Measurements from ENCODE around the gene CTSZ. TPM values are rescaled to one million over a fixed set of nuclear protein-coding genes. Genes with fewer than 3 reads are reported as not detected.

Gene CTSZ
- total and polyA plus RNA-seq, 10 of the 15 experiments (the other 5 are each of a cell fraction or from before 2014, with no cell fraction given) = 6.0 to 301 (median 154) TPM

DNA sequence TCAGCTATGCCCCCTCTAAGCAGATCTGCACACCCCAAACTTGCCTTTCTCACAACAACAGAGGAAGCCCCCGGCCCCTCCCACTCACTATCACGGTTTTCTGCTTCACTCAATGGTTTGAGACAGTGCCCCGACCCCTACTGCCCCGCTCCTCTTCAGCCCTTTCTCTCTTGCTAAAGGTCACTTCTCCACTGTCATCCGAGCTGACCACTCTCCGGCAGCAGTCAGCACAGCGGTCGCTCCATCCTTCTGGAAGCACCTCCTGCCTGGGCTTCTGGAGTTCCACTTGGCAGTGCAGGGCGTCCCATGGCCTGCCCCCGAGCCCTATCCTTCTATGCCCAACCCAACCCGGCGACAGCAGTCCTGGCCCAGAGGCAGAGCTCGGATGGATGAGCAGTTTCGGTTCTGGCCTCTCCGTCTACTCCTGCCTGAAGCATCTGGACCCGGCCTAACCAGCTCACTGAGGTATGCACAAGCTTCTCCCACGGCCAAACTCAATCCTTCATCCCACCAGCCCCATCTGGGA lies 4.1 kb downstream of the CTSZ start:
- intact Hi-C loops (cut with micrococcal nuclease; ENCODE audit: unreplicated experiment) = no loop called here
- H3K4me3 ChIP-seq = peak overlapping the region; percentile 92
- ChIA-PET CTCF (no interaction called here), RAD21 (ENCODE audit: unreplicated experiment) (no interaction called here), SMC1A (ENCODE audit: uncharacterized antibody, unreplicated experiment) (no interaction called here), POLR2A (interaction anchor here (1.1 kb wide), 1 partner anchor 95 kb away, joined by 6 read pairs; no protein-coding TSS in a partner anchor)
- H3K79me2 ChIP-seq (ENCODE audit: control insufficient read depth, insufficient read depth, low read length) = peaks cover 56% of the 10 kb centered on the region
- H3K27ac ChIP-seq (ENCODE audit: control insufficient read depth, insufficient read depth) = peak overlapping the region; percentile 95; the same call in 1 of the 2 replicates
- peak overlapping the region; percentile 55; the same call in 1 of the 2 replicates for H3K9ac ChIP-seq (ENCODE audit: control insufficient read depth, insufficient read depth, low read length)
- ATAC-seq = no peak
- in situ Hi-C loops (cut with MboI) = loop anchor here (10.0 kb wide), 2 partner anchors 548 to 1608 kb away; partner anchors contain the start of gene RBM38
- BruUV-seq (replicated peaks) = no TSS peak
- FAIRE-seq = no peak
- peaks cover 20 to 32% of the 10 kb centered on the region in 2 experiments for H3K36me3 ChIP-seq (ENCODE audit: control insufficient read depth in 2 of 2, insufficient read depth in 2 of 2, low read length in 1 of 2)
- no peaks in the 10 kb centered on the region for H3K9me3 ChIP-seq (replicated peaks; ENCODE audit: control insufficient read depth, insufficient read depth, low read length)
- peaks cover 22% of the 10 kb centered on the region for H3K4me1 ChIP-seq (ENCODE audit: control insufficient read depth, insufficient read depth, low read length)
- WGBS (ENCODE audit: insufficient coverage, insufficient replicate concordance, low lambda C conversion rate, missing lambda C conversion rate) = 96% methylated on average over 17 of the region's 17 CpGs
- DNase-seq (ENCODE audit: low read depth, low spot score) = no peak
- TF ChIP-seq TCF12 (IDR thresholded peaks at IDR 0.05; ENCODE audit: low read depth, low read length) (no peak), SMAD5 (IDR thresholded peaks at IDR 0.05; ENCODE audit: low read depth) (no peak), JUND (IDR thresholded peaks at IDR 0.05; ENCODE audit: low read depth, low read length) (no peak), RAD21 (IDR thresholded peaks at IDR 0.05; ENCODE audit: insufficient read depth, low read depth, low read length) (no peak), POLR2AphosphoS2 (IDR thresholded peaks at IDR 0.05; ENCODE audit: low read depth, low read length) (no peak), POLR2A (IDR thresholded peaks at IDR 0.05; ENCODE audit: low read depth, low read length) (0 out of 2 replicates have a peak, but pooled peaks have one; percentile 45), RFX5 (IDR thresholded peaks at IDR 0.05; ENCODE audit: low read depth, low read length) (no peak), CBFB (IDR thresholded peaks at IDR 0.05; ENCODE audit: low read depth) (no peak), LARP7 (IDR thresholded peaks at IDR 0.05) (no peak), BCLAF1 (IDR thresholded peaks at IDR 0.05) (no peak), KAT2A (conservative IDR thresholded peaks at IDR 0.05; ENCODE audit: control insufficient read depth, low read depth, low read length) (no peak), RUNX3 (IDR thresholded peaks at IDR 0.05; ENCODE audit: low read length) (no peak), MTA3 (IDR thresholded peaks at IDR 0.05; ENCODE audit: borderline replicate concordance, low read length) (0 out of 2 replicates have a peak, but pooled peaks have one; percentile 52), POLR2AphosphoS5 (IDR thresholded peaks at IDR 0.05; ENCODE audit: low read length) (no peak)
- TF ChIP-seq, protein P1, sequence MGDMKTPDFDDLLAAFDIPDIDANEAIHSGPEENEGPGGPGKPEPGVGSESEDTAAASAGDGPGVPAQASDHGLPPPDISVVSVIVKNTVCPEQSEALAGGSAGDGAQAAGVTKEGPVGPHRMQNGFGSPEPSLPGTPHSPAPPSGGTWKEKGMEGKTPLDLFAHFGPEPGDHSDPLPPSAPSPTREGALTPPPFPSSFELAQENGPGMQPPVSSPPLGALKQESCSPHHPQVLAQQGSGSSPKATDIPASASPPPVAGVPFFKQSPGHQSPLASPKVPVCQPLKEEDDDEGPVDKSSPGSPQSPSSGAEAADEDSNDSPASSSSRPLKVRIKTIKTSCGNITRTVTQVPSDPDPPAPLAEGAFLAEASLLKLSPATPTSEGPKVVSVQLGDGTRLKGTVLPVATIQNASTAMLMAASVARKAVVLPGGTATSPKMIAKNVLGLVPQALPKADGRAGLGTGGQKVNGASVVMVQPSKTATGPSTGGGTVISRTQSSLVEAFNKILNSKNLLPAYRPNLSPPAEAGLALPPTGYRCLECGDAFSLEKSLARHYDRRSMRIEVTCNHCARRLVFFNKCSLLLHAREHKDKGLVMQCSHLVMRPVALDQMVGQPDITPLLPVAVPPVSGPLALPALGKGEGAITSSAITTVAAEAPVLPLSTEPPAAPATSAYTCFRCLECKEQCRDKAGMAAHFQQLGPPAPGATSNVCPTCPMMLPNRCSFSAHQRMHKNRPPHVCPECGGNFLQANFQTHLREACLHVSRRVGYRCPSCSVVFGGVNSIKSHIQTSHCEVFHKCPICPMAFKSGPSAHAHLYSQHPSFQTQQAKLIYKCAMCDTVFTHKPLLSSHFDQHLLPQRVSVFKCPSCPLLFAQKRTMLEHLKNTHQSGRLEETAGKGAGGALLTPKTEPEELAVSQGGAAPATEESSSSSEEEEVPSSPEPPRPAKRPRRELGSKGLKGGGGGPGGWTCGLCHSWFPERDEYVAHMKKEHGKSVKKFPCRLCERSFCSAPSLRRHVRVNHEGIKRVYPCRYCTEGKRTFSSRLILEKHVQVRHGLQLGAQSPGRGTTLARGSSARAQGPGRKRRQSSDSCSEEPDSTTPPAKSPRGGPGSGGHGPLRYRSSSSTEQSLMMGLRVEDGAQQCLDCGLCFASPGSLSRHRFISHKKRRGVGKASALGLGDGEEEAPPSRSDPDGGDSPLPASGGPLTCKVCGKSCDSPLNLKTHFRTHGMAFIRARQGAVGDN (IDR thresholded peaks at IDR 0.05) = no peak
- TF ChIP-seq, protein P2, sequence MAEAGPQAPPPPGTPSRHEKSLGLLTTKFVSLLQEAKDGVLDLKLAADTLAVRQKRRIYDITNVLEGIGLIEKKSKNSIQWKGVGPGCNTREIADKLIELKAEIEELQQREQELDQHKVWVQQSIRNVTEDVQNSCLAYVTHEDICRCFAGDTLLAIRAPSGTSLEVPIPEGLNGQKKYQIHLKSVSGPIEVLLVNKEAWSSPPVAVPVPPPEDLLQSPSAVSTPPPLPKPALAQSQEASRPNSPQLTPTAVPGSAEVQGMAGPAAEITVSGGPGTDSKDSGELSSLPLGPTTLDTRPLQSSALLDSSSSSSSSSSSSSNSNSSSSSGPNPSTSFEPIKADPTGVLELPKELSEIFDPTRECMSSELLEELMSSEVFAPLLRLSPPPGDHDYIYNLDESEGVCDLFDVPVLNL (IDR thresholded peaks at IDR 0.05; ENCODE audit: low read depth, low read length) = no peak
- TF ChIP-seq, protein P3, sequence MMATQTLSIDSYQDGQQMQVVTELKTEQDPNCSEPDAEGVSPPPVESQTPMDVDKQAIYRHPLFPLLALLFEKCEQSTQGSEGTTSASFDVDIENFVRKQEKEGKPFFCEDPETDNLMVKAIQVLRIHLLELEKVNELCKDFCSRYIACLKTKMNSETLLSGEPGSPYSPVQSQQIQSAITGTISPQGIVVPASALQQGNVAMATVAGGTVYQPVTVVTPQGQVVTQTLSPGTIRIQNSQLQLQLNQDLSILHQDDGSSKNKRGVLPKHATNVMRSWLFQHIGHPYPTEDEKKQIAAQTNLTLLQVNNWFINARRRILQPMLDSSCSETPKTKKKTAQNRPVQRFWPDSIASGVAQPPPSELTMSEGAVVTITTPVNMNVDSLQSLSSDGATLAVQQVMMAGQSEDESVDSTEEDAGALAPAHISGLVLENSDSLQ (IDR thresholded peaks at IDR 0.05) = no peak
- H3K27me3 ChIP-seq (replicated peaks in 1 of 2; ENCODE audit: control insufficient read depth in 2 of 2, insufficient read depth in 2 of 2, low read length in 1 of 2) = no peaks in the 10 kb centered on the region
- no peak overlapping the region for H2AFZ ChIP-seq (ENCODE audit: control insufficient read depth, low read depth, low read length)
- H4K20me1 ChIP-seq (ENCODE audit: control insufficient read depth, insufficient read depth) = 0 out of 2 replicates have a peak, but pooled peaks cover 2% of the 10 kb centered on the region
- peak overlapping the region; percentile 53; the same call in 1 of the 2 replicates for H3K4me2 ChIP-seq (ENCODE audit: control insufficient read depth, insufficient read depth)

Data from GM12878 (cell line).